Measurements from ENCODE around the gene DHRS9. TPM values are rescaled to one million over a fixed set of nuclear protein-coding genes. Genes with fewer than 3 reads are reported as not detected.
"Not testable (repeated sequence)": the region's sequence is repeated elsewhere in the genome, so short reads cannot be mapped to it uniquely, and the experiment has no call there.

Gene DHRS9
- not detected in 2 replicates for total RNA-seq (2014; rRNA removed; shearing (Covaris generic))

DNA sequence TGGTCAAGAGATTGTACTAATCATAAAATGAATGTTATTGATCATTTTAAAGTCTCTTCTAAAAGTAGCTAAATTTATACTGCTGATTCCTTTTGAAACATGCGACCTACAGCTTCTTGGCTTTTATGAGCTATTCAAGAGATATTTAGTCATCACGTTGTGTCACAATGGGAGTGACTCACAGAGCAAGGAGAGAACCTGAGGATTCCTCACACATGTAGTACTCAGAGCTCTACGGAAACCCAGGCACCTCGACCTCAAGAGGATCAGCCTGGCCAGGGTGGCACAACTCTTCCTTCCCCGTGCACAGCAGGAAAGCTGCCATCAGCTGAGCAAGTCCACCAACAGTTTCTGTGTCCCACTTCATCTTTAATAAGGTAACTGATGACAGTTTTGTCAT lies at the start of gene DHRS9:
Gene DHRS9 (plus strand): TSS at position 223 of the 400 bp plus-strand sequence. CDS start 12,019 bp downstream, outside the sequence.
- peak; percentile 86 for DNase-seq (ENCODE audit: low spot score)

GRCh38 chr2:169023161-169023560 lies 46.2 kb upstream of the DHRS9 start:
- no peak for DNase-seq (ENCODE audit: low spot score)

DNA sequence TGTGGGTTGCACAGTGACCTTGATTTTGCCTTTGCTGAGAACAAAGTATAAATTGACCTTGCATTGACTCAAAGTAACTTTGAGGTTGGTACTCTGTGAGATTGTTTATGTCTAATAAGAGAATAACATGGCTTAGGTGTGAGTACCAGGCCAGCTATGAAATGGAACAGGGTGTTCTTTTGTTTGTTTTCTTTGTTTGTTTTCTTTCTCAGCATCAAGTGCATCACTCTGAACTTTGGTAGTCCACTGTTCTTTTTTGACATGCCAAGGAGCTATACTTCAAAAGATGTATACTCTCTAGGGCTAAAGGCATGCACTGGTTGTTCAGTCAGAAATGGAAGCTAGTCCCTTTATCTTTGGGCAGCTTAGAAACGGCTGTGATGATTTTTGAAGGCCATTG lies 43.3 kb upstream of the DHRS9 start:
- no peak for DNase-seq (ENCODE audit: low spot score)

DNA sequence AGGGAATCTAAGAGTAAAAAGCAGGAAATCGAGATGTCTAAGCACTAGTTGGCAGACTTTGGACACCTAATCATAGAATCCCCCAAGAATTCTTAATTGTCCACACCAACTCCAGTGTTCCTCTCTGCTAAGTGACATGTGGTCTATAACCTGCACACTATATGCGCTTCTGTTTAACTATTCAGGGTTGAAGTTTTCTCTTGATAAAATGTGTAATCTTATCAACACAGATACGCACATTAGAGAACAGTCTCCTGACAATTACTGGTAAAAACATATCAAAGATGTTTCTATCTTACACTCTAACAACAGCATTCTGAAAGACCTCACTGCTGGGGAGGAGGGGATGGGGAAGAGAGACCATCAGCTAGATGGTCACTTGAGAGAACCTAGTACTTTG lies 42.1 kb upstream of the DHRS9 start:
- no peak for DNase-seq (ENCODE audit: low spot score)

GRCh38 chr2:169029341-169029740 lies 40.0 kb upstream of the DHRS9 start:
- DNase-seq (ENCODE audit: low spot score) = no peak

GRCh38 chr2:169031202-169031601 lies 38.2 kb upstream of the DHRS9 start, which contains the start of gene ABCB11:
Gene ABCB11, minus strand, starts transcription at chr2:169031324. Its CDS starts 13,199 bp downstream, at chr2:169018125.
- no peak for DNase-seq (ENCODE audit: low spot score)

GRCh38 chr2:169034256-169034655 lies 35.1 kb upstream of the DHRS9 start:
- peak; percentile 16 for DNase-seq (ENCODE audit: low spot score)

DNA sequence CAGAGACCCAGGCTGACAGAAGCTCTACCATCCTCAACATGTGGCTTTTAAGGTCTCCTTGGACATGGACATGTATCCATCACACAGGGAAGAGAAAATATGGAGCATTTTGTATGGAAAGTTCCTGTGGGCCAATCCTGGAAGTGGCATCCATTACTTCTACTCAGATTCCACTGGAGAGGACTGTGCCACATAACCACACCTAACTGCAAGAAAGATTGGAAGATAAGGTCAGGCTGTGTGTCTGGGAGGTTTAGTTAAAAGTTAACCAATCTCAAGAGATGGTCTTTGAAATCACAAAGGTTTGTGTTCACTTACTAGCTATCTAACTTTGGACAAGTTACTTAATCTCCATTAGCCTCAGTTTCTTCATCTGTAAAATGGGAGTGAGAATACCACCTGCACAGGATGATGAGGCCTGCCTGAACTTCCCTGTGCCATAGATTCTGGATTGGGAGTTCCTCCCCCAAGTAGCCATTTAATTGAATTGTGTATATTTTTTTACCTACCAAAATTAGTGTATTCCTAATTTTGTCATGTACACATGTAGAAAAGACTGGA lies 34.3 kb upstream of the DHRS9 start:
- no peak for DNase-seq (ENCODE audit: low spot score)

DNA sequence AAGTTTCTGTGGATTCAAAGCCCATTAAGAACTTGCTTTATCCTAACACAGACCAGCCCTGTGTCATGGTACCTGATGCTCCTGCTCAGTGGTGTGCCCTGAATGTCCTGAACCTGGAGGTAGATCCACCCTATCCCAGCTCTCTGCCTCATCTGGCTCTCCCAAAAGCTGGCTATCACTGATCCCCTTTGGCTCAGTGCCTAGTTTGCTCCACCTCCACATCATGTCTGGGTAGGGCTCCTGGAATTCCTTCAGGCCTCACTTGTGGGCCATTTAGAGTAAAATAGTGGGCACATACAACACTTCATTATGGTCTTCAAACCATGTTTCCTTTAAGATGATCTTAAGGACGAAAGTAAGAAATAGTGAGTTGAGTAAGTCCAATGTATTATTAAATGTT lies 33.5 kb upstream of the DHRS9 start:
- no peak for DNase-seq (ENCODE audit: low spot score)

- no peak for DNase-seq (ENCODE audit: low spot score)
Observed at GRCh38 chr2:169036736-169037440, 32.5 kb upstream of the DHRS9 start.

DNA sequence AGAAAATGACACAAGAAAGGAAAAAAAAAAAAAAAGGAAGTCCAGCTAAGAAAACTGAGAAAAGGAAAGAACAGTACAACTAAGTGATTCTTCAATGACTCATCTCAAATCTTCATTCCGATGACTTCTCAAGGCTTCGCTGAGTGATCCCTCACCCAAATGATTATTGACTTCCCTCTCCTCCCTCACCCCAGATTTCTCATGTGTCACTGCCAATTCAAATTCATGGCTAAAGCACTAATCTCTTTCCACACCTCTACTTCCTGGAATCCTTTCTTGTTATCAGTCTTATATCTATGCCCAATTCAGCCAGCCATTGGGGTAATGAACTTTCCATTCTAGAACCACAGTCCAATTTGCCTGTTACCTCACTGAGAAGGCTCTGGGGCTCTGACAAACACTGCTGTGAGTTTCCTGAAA lies 31.0 kb upstream of the DHRS9 start:
- peak; percentile 57 for DNase-seq (ENCODE audit: low spot score)

DNA sequence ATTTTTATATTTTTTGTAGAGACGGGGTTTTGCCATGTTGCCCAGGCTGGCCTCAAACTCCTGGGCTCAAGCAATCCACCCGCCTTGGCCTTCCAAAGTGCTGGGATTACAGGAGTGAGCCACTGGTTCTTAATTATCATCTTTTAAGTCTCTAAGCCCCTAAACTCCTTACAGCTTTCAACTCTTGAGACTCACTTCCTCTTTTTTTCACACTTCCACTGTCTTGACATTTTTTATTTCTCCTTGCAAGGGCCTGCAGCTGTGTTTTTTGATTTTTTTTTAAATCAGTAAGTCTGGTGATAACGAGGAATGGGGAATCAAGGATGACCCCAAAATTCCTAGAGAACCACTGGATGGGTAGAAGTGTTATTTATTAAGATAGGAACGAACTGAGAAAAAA lies 29.7 kb upstream of the DHRS9 start:
- DNase-seq (ENCODE audit: low spot score) = no peak

- no peak for DNase-seq (ENCODE audit: low spot score)
Observed at GRCh38 chr2:169041594-169041993, 27.8 kb upstream of the DHRS9 start.

DNA sequence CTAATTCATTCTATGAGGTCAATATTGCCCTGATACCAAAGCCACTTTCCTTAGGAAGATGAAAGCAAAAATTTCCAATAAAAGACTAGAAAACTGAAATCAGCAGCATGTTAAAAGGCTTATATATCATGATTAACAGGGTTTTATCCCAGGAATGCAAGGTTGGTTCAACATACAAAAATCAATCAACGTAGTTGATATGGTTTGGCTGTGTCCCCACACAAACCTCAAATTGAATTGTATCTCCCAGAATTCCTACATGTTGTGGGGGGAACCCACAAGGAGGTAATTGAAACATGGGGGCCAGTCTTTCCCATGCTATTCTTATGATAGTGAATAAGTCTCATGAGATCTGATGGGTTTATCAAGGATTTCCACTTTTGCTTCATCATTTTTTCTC lies 26.5 kb upstream of the DHRS9 start:
- no peak for DNase-seq (ENCODE audit: low spot score)

GRCh38 chr2:169046440-169047151 lies 22.8 kb upstream of the DHRS9 start:
- no peak for DNase-seq (ENCODE audit: low spot score)

DNA sequence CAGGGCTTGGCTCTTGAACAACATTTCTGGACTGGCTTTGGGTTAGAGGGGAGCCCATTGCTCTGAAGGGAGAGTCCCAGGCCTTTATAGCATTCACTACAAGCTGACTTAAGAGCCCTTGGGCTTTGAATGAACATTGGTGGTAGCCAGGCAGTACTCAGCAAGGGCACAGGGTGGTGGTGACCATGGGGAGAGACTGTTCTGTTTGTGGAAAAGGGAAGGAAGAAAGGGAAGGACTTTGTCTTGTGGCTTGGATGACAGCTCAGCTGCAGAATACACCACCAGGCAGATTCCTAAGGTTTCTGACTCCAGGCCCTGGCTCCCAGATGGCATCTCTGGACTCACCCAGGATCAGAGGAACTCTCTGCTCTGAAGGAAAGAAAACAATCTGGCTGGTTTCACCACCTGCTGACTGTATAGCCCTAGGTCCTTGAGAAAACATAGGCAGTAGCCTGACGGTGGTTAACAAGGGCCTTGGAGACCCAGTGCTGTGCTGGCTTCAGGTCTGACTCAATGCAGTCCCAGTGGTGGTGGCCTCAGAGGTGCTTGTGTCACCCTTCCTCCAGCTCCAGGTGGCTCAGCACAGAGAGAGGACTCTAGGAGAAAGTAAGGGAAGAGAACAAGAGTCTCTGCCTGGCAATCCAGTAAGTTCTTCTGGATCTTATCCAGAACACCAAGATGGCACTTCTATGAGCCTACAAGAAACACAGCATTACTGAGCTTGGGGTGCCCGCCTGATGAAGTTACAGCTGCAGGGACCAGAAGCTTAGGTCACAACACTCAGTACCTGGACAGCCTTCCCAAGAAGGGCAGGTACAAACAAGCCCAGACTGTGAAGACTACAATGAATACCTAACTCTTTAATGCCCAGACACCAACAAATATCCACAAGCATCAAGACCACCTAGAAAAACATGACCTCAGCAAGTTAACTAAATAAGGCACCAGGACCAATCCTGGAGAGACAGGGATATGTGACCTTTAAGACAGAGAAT lies 21.8 kb upstream of the DHRS9 start:
- no peak for DNase-seq (ENCODE audit: low spot score)

GRCh38 chr2:169049142-169049541 lies 20.2 kb upstream of the DHRS9 start:
- no peak for DNase-seq (ENCODE audit: low spot score)

- peak; percentile 47 for DNase-seq (ENCODE audit: low spot score)
Observed at GRCh38 chr2:169050476-169051240, 18.7 kb upstream of the DHRS9 start.

DNA sequence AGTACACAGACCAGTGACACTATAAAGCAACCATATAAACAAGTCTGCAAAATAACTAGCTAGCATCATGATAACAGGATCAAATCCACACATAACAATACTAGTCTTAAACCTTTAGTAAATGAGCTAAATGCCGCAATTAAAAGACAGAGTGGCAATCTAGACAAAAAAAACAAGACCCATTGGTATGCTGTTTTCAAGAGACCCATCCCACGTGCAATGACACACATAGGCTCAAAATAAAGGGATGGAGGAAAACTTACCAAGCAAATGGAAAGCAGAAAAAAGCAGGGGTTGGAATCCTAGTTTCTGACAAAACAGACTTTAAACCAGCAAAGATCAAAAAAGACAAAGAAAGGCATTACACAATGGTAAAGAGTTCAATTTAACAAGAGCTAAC lies 14.8 kb upstream of the DHRS9 start:
- DNase-seq (ENCODE audit: low spot score) = not testable (repeated sequence)

GRCh38 chr2:169064199-169064598 lies 5.2 kb upstream of the DHRS9 start:
- not testable (repeated sequence) for DNase-seq (ENCODE audit: low spot score)

GRCh38 chr2:169065422-169065821 lies 3.9 kb upstream of the DHRS9 start:
- DNase-seq (ENCODE audit: low spot score) = no peak

Measured in A172 (cell line).